ENCODE measurements around the gene RASL10A. TPM values are rescaled to one million over a fixed set of nuclear protein-coding genes. Genes with fewer than 3 reads are reported as not detected.

The RASL10A gene
- total and polyA plus RNA-seq, 5 experiments from 2014 or later, result 0.49 to 1.3 TPM; not detected in 3

DNA sequence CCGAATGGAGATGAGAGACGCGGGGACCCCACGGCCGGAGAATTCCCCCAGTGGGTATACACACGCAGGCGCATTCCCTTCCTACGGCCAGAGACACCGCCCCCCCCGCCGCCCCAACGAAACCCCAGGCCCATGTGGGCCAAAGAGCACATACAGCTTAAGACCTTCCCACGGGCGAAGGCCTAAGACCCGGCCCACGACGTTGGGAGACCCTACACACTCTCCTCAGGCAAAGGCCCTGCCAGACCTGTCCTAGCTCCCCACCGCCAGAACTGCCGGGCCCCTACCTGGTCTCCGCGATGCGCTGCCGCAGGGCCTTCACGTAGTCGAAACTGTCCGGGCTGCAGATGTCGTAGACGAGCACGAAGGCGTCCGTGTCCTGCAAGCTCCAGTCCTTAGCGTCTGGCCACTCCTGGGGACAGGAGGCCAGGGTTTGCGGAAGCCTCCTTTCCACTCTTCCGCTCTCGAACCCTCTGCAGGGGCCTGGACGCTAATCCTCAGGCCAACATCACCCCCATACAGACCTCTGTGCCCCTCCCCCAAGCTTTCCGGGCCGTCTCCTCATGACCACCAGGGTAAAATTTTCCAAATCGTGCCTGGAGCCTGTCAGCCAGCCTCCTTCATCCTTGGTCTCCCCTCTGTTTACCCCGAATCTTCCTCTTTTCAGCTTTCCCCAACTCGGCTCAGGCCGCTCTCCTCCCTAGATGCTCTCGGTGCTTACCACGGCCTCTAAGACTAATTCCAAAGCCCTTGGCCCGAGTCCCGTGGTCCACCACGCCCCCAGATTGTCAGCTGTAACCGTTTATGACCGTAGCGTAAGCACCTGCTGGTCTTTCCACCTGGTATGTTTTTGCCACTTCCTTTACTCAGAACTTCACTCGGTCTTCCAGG, 1.7 kb downstream of the RASL10A start:
- POLR2A ChIA-PET, result no interaction called here
- peaks cover 15 to 51% (median 30%) of the 10 kb centered on the region in 5 donors for H3K27me3 Mint-ChIP-seq
- no peak for DNase-seq

DNA sequence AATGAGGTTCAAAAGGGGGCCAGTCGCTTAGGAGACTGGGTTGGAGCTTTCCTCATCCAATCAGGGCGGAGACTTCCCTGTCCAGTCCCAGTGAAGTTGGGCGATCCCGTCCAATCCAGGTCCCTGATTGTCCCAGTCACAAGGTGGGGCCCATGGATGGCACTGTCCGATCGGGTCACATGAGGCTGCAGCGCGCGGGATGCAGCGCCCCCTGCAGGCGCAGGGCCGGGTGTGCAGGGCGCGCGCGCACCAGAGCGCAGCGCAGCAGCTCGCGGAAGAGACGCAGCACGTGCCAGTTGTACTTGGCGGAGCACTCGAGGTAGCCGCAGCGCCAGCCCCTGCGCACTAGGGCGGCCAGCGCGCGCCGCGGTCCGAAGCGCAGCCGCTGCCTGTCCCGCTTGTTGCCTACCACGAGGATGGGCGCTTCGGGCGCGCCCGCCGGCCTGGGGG, 2.3 kb downstream of the RASL10A start:
- peaks cover 15 to 51% (median 30%) of the 10 kb centered on the region in 5 donors for H3K27me3 Mint-ChIP-seq
- H3K4me1 Mint-ChIP-seq, result peaks cover 12 to 35% (median 20%) of the 10 kb centered on the region in 4 donors
- POLR2A ChIA-PET, result no interaction called here
- DNase-seq, result no peak
- H3K4me3 Mint-ChIP-seq, result peak overlapping the region in 2 of 10 donors; percentile 43 to 65
- peak overlapping the region in 1 of 10 donors; percentile 59 for H3K27ac Mint-ChIP-seq
- no peaks in the 10 kb centered on the region for H3K9me3 Mint-ChIP-seq
- ATAC-seq, result peak in 1 of 2 donors; percentile 28
- no peaks in the 10 kb centered on the region for H3K36me3 Mint-ChIP-seq

More for the DNA sequence above, 1.7 kb downstream of the RASL10A start:
- Mint-ChIP-seq H3K27ac (peak overlapping the region in 3 of 10 donors; percentile 7 to 46 (median 27)), H3K9me3 (no peaks in the 10 kb centered on the region), H3K36me3 (no peaks in the 10 kb centered on the region), H3K4me1 (peaks cover 12 to 33% (median 20%) of the 10 kb centered on the region in 4 donors), H3K4me3 (peak overlapping the region in 9 of 10 donors; percentile 23 to 83 (median 67))
- no peak for ATAC-seq

GRCh38 chr22:29312218-29313125, 3.0 kb downstream of the RASL10A start:
- ATAC-seq (no peak), DNase-seq (no peak)
- Mint-ChIP-seq H3K27me3 (peaks cover 15 to 54% (median 32%) of the 10 kb centered on the region in 5 donors), H3K4me3 (peak overlapping the region in 1 of 10 donors; percentile 65), H3K27ac (no peak overlapping the region), H3K4me1 (peaks cover 14 to 36% (median 22%) of the 10 kb centered on the region in 4 donors), H3K36me3 (no peaks in the 10 kb centered on the region), H3K9me3 (no peaks in the 10 kb centered on the region)
- POLR2A ChIA-PET, result no interaction called here

- H3K4me1 Mint-ChIP-seq, result peaks cover 15 to 37% (median 20%) of the 10 kb centered on the region in 4 donors
- DNase-seq, result no peak
- H3K4me3 Mint-ChIP-seq, result no peak overlapping the region
- peaks cover 13 to 54% (median 30%) of the 10 kb centered on the region in 5 donors for H3K27me3 Mint-ChIP-seq
- POLR2A ChIA-PET, result no interaction called here
- ATAC-seq, result no peak
- H3K27ac Mint-ChIP-seq, result peak overlapping the region in 1 of 10 donors; percentile 43
- H3K9me3 Mint-ChIP-seq, result peaks cover 0 to 2% (median 0%) of the 10 kb centered on the region in 9 donors
- no peaks in the 10 kb centered on the region for H3K36me3 Mint-ChIP-seq
Measured at GRCh38 chr22:29311464-29312217, 3.9 kb downstream of the RASL10A start.

- no peaks in the 10 kb centered on the region for H3K36me3 Mint-ChIP-seq
- DNase-seq (peak in 3 of 10 donors; percentile 21 to 39 (median 26)), ATAC-seq (peak; percentile 2 to 7)
- H3K9me3 Mint-ChIP-seq, result peaks cover 0 to 2% (median 0%) of the 10 kb centered on the region in 9 donors
- H3K27me3 Mint-ChIP-seq, result peaks cover 12 to 49% (median 29%) of the 10 kb centered on the region in 5 donors
- peaks cover 17 to 36% (median 25%) of the 10 kb centered on the region in 4 donors for H3K4me1 Mint-ChIP-seq
- POLR2A ChIA-PET, result no interaction called here
- H3K4me3 Mint-ChIP-seq, result no peak overlapping the region
- peak overlapping the region in 1 of 10 donors; percentile 43 for H3K27ac Mint-ChIP-seq
Measured at GRCh38 chr22:29310863-29311339, 4.6 kb downstream of the RASL10A start.

- ATAC-seq (no peak), DNase-seq (no peak)
- H3K4me1 Mint-ChIP-seq, result peaks cover 17 to 36% (median 28%) of the 10 kb centered on the region in 4 donors
- H3K27me3 Mint-ChIP-seq, result peaks cover 13 to 53% (median 30%) of the 10 kb centered on the region in 5 donors
- POLR2A ChIA-PET, result no interaction called here
- no peaks in the 10 kb centered on the region for H3K36me3 Mint-ChIP-seq
- peaks cover 0 to 2% (median 0%) of the 10 kb centered on the region in 9 donors for H3K9me3 Mint-ChIP-seq
- H3K27ac Mint-ChIP-seq, result no peak overlapping the region
- H3K4me3 Mint-ChIP-seq, result peak overlapping the region in 1 of 10 donors; percentile 14
Measured at GRCh38 chr22:29310065-29310862, 5.2 kb downstream of the RASL10A start.

- H3K4me3 Mint-ChIP-seq, result peak overlapping the region in 2 of 10 donors; percentile 14 to 38
- H3K9me3 Mint-ChIP-seq, result peaks cover 0 to 2% (median 0%) of the 10 kb centered on the region in 9 donors
- H3K27me3 Mint-ChIP-seq, result peaks cover 12 to 54% (median 29%) of the 10 kb centered on the region in 5 donors
- H3K36me3 Mint-ChIP-seq, result no peaks in the 10 kb centered on the region
- peaks cover 16 to 33% (median 26%) of the 10 kb centered on the region in 4 donors for H3K4me1 Mint-ChIP-seq
- H3K27ac Mint-ChIP-seq, result no peak overlapping the region
- POLR2A ChIA-PET, result no interaction called here
- DNase-seq, result no peak
- no peak for ATAC-seq
Measured at GRCh38 chr22:29309332-29310064, 6.0 kb downstream of the RASL10A start.

- Mint-ChIP-seq H3K4me3 (peak overlapping the region in 6 of 10 donors; percentile 3 to 41 (median 22)), H3K27ac (peak overlapping the region in 3 of 10 donors; percentile 4 to 59 (median 36)), H3K36me3 (no peaks in the 10 kb centered on the region), H3K4me1 (peaks cover 9 to 26% (median 20%) of the 10 kb centered on the region in 4 donors), H3K9me3 (peaks cover 0 to 2% (median 0%) of the 10 kb centered on the region in 9 donors), H3K27me3 (peaks cover 6 to 53% (median 23%) of the 10 kb centered on the region in 5 donors)
- peak; percentile 20 to 75 for ATAC-seq
- POLR2A ChIA-PET, result no interaction called here
- peak in 3 of 10 donors; percentile 36 to 54 (median 41) for DNase-seq
Measured at GRCh38 chr22:29308791-29309262, 6.7 kb downstream of the RASL10A start.

DNA sequence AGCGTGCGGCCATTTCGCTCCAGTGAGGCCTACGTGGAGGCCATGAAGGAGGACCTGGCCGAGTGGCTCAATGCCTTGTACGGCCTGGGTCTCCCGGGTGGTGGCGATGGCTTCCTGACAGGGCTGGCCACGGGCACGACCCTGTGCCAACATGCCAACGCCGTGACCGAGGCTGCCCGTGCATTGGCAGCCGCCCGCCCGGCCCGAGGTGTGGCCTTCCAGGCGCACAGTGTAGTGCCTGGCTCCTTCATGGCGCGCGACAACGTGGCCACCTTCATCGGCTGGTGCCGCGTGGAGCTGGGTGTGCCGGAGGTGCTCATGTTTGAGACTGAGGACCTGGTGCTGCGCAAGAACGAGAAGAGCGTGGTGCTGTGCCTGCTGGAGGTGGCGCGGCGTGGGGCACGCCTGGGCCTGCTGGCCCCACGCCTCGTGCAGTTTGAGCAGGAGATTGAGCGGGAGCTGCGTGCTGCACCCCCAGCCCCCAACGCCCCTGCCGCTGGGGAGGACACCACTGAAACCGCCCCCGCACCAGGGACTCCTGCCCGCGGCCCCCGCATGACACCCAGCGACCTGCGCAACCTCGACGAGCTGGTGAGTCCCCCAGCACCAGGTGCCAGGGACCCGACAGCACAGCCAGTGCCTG, 7.2 kb downstream of the RASL10A start:
- Mint-ChIP-seq H3K9me3 (peaks cover 0 to 2% (median 0%) of the 10 kb centered on the region in 9 donors), H3K4me3 (peak overlapping the region in 5 of 10 donors; percentile 14 to 41 (median 22)), H3K27ac (peak overlapping the region in 2 of 10 donors; percentile 29 to 59), H3K36me3 (no peaks in the 10 kb centered on the region), H3K4me1 (peaks cover 7 to 21% (median 17%) of the 10 kb centered on the region in 4 donors), H3K27me3 (peaks cover 4 to 48% (median 18%) of the 10 kb centered on the region in 5 donors)
- peak in 1 of 2 donors; percentile 7 for ATAC-seq
- DNase-seq, result no peak
- POLR2A ChIA-PET, result no interaction called here

DNA sequence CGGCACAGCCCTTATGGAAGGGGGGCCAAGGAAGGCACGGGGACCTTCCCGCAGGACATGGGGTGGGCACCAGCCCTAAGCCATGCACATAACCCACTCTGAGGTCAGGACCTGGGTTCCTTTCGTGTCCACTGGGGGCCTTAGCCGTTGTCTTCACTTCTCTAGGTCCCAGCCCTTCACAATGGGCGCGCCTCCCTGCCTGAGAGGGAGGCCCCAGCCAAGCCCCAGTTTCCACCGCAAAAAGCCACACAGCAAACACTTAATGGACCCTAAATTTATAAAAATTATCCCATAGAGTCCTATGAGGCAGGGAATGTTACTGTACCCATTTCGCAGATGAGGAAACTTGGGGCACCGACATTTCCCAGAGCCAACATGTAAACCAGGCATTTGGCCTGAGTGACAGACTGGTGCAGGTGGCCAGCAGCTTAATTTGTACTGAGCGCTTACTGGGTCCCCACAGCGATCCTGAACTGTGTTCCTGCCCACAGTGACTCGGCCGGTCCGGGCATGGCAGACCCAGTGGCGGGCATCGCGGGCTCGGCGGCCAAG, 7.8 kb downstream of the RASL10A start:
- Mint-ChIP-seq H3K36me3 (no peaks in the 10 kb centered on the region), H3K9me3 (peaks cover 0 to 2% (median 0%) of the 10 kb centered on the region in 9 donors), H3K27me3 (peaks cover 2 to 43% (median 14%) of the 10 kb centered on the region in 5 donors), H3K4me3 (peak overlapping the region; percentile 69 to 85 (median 81)), H3K27ac (peak overlapping the region in 3 of 10 donors; percentile 24 to 56 (median 39)), H3K4me1 (peaks cover 7 to 18% (median 14%) of the 10 kb centered on the region in 4 donors)
- DNase-seq (no peak), ATAC-seq (no peak)
- POLR2A ChIA-PET, result no interaction called here
